Dermis blood vessel endothelial cell (primary cell): ENCODE data around the gene EIPR1. TPM values are rescaled to one million over a fixed set of nuclear protein-coding genes. Genes with fewer than 3 reads are reported as not detected.

Experiments
- DNase-seq: peaks from one replicate; pipeline ENCODE4 v3.0.0; 2010
- total RNA-seq: library from RNA; depleted of rRNA; stranded (reverse); fragments of >200 nt; gene quantifications from 2 replicates; pipeline ENCODE4 v1.2.3, GENCODE V29; 2014

Gene EIPR1
- total RNA-seq, 1 donor from 2014 or later, result 39.3 TPM

- no peak for DNase-seq
These were observed 232.1 kb downstream of the EIPR1 start for GRCh38 chr2:3145471-3146021.

GRCh38 chr2:3144856-3145255 is 232.8 kb downstream of the EIPR1 start:
- DNase-seq, result no peak

GRCh38 chr2:3143602-3144001 is 234.0 kb downstream of the EIPR1 start:
- DNase-seq, result no peak

GRCh38 chr2:3142961-3143571 is 234.6 kb downstream of the EIPR1 start:
- DNase-seq, result no peak

GRCh38 chr2:3142210-3142609 is 235.4 kb downstream of the EIPR1 start:
- DNase-seq, result no peak

- no peak for DNase-seq
These were observed 235.9 kb downstream of the EIPR1 start for GRCh38 chr2:3141696-3142095.

- no peak for DNase-seq
These were observed 237.7 kb downstream of the EIPR1 start for GRCh38 chr2:3139906-3140305.

Other genes with a start within 250 kb of the EIPR1 start
- gene TRAPPC12, start 1.9 kb upstream of the EIPR1 start, total RNA-seq, result 35.7 and 63.0 TPM in 2 replicates
- gene ADI1, start 141.7 kb upstream of the EIPR1 start, total RNA-seq, result 50.9 and 68.4 TPM in 2 replicates
- gene RNASEH1, start 180.5 kb upstream of the EIPR1 start, total RNA-seq, result 23.5 and 30.9 TPM in 2 replicates
- 926 and 1,911 TPM in 2 replicates for gene RPS7, start 197.4 kb upstream of the EIPR1 start, total RNA-seq
- 0.79 and 0.85 TPM in 2 replicates for gene COLEC11, start 217.3 kb upstream of the EIPR1 start, total RNA-seq